SK-N-SH treated with all-trans-retinoic acid at 6 μM for 48 hours (cell line): ENCODE measurements around the gene SLC1A4.
A peak's percentile ranks its signal among the peaks of the same experiment; 100 is the strongest.
"Not testable (repeated sequence)": the region's sequence is repeated elsewhere in the genome, so short reads cannot be mapped to it uniquely, and the experiment has no call there.

Source experiments
- ATAC-seq: fragments of 200-7000 bp; cut with Tn5 transposase; 3 replicates; pipeline ENCODE4 v1.9.1; 2020; ENCODE audit warnings: mild to moderate bottlenecking, moderate library complexity
- ARNTL ChIP-seq: fragments of 450-650 bp; formaldehyde crosslinking; IDR thresholded peaks from 2 replicates; pipeline ENCODE4 v1.5.0; 2020; ENCODE audit warnings: low read depth, mild to moderate bottlenecking, moderate library complexity, borderline replicate concordance
- BACH2 ChIP-seq: fragments of 250-450 bp; sonication (Bioruptor Pico); IDR thresholded peaks from 2 replicates; pipeline ENCODE4 v1.9.0; 2021; ENCODE audit warnings: mild to moderate bottlenecking, borderline replicate concordance
- CSDC2 ChIP-seq: fragments of 250-450 bp; sonication (Bioruptor Pico); IDR thresholded peaks from 2 replicates; pipeline ENCODE4 v1.5.0; 2020; ENCODE audit warnings: mild to moderate bottlenecking, moderate library complexity
- CSRNP3 ChIP-seq: fragments of 250-450 bp; sonication (Bioruptor Pico); IDR thresholded peaks from 2 replicates; pipeline ENCODE4 v1.5.1; 2021; ENCODE audit warnings: mild to moderate bottlenecking, moderate library complexity
- ESRRG ChIP-seq: fragments of 250-450 bp; sonication (Bioruptor Pico); IDR thresholded peaks from 2 replicates; pipeline ENCODE4 v1.6.1; 2021; ENCODE audit warnings: mild to moderate bottlenecking
- GLIS3 ChIP-seq: fragments of 250-450 bp; sonication (Bioruptor Pico); IDR thresholded peaks from 2 replicates; pipeline ENCODE4 v1.5.0; 2020; ENCODE audit warnings: mild to moderate bottlenecking, moderate library complexity
- ISL1 ChIP-seq: fragments of 250-450 bp; sonication (Bioruptor Pico); IDR thresholded peaks from 2 replicates; pipeline ENCODE4 v2.1.2; 2022; ENCODE audit warnings: mild to moderate bottlenecking, moderate library complexity
- OSR1 ChIP-seq: fragments of 250-450 bp; sonication (Bioruptor Pico); IDR thresholded peaks from 2 replicates; pipeline ENCODE4 v1.8.0; 2022; ENCODE audit warnings: moderate library complexity, mild to moderate bottlenecking, inconsistent platforms
- PPARA ChIP-seq: fragments of 250-450 bp; sonication (Bioruptor Pico); IDR thresholded peaks from 2 replicates; pipeline ENCODE4 v1.5.0; 2020; ENCODE audit warnings: mild to moderate bottlenecking, borderline replicate concordance
- RARB ChIP-seq: fragments of 250-450 bp; sonication (Bioruptor Pico); IDR thresholded peaks from 2 replicates; pipeline ENCODE4 v1.8.0; 2021; ENCODE audit warnings: mild to moderate bottlenecking, moderate library complexity
- SNAI2 ChIP-seq: fragments of 250-450 bp; sonication (Bioruptor Pico); IDR thresholded peaks from 2 replicates; pipeline ENCODE4 v1.5.0; 2020; ENCODE audit warnings: mild to moderate bottlenecking, moderate library complexity
- TCF4 ChIP-seq: fragments of 250-450 bp; sonication (Bioruptor Pico); IDR thresholded peaks from 2 replicates; pipeline ENCODE4 v1.8.0; 2021; ENCODE audit warnings: mild to moderate bottlenecking, moderate library complexity, borderline replicate concordance
- TOX ChIP-seq: fragments of 250-450 bp; sonication (Bioruptor Pico); IDR thresholded peaks from 2 replicates; pipeline ENCODE4 v1.8.0; 2021; ENCODE audit warnings: mild to moderate bottlenecking, moderate library complexity, borderline replicate concordance
- ZC3H10 ChIP-seq: fragments of 250-450 bp; sonication (Bioruptor Pico); IDR thresholded peaks from 2 replicates; pipeline ENCODE4 v1.5.1; 2021; ENCODE audit warnings: mild to moderate bottlenecking, moderate library complexity
- ZFP3 ChIP-seq: fragments of 250-450 bp; sonication (Bioruptor Pico); IDR thresholded peaks from 2 replicates; pipeline ENCODE4 v1.5.0; 2020; ENCODE audit warnings: mild to moderate bottlenecking, moderate library complexity
- ZFP30 ChIP-seq: fragments of 450-650 bp; formaldehyde crosslinking; IDR thresholded peaks from 2 replicates; pipeline ENCODE4 v1.5.0; 2022; ENCODE audit warnings: mild to moderate bottlenecking, moderate library complexity
- ZNF565 ChIP-seq: fragments of 450-650 bp; formaldehyde crosslinking; conservative IDR thresholded peaks from 2 replicates; pipeline ENCODE4 v1.5.0; 2020; ENCODE audit warnings: low read depth, mild to moderate bottlenecking, moderate library complexity
- ZNF70 ChIP-seq: fragments of 450-650 bp; formaldehyde crosslinking; IDR thresholded peaks from 2 replicates; pipeline ENCODE4 v1.5.0; 2020; ENCODE audit warnings: mild to moderate bottlenecking, moderate library complexity
- ZNF8 ChIP-seq: fragments of 450-650 bp; formaldehyde crosslinking; IDR thresholded peaks from 2 replicates; pipeline ENCODE4 v1.5.0; 2020; ENCODE audit warnings: mild to moderate bottlenecking, moderate library complexity
- TF ChIP-seq, protein P1 (sequence below): fragments of 250-450 bp; sonication (Bioruptor Pico); IDR thresholded peaks from 2 replicates; pipeline ENCODE4 v1.5.0; 2020; ENCODE audit warnings: mild to moderate bottlenecking, moderate library complexity
- TF ChIP-seq, protein P2 (sequence below): fragments of 250-450 bp; sonication (Bioruptor Pico); IDR thresholded peaks from 2 replicates; pipeline ENCODE4 v1.5.1; 2020; ENCODE audit warnings: low read depth, mild to moderate bottlenecking, moderate library complexity

Gene SLC1A4

GRCh38 chr2:64996871-64997307 lies 7.7 kb downstream of the SLC1A4 start:
- peak; percentile 61; the same call in 2 of the 3 replicates for ATAC-seq
- TF ChIP-seq ZNF8: no peak
- TF ChIP-seq ISL1 (CRISPR knock-in tag): no peak
- no peak for TF ChIP-seq OSR1 (CRISPR knock-in tag)
- TF ChIP-seq ZNF565 (CRISPR knock-in tag): no peak
- TF ChIP-seq, all 23 proteins: peak for 0

GRCh38 chr2:64998658-64999061 lies 9.5 kb downstream of the SLC1A4 start:
- TF ChIP-seq ZFP30 (CRISPR knock-in tag) (no peak), ZNF565 (CRISPR knock-in tag) (no peak), TCF4 (CRISPR knock-in tag) (no peak), SNAI2 (no peak), CSDC2 (CRISPR knock-in tag) (no peak), ESRRG (CRISPR knock-in tag) (no peak), ZC3H10 (CRISPR knock-in tag) (no peak), ARNTL (CRISPR knock-in tag) (no peak), BACH2 (CRISPR knock-in tag) (no peak), ZNF8 (no peak), ZNF70 (CRISPR knock-in tag) (no peak), ZFP3 (CRISPR knock-in tag) (no peak)
- TF ChIP-seq, protein P1, sequence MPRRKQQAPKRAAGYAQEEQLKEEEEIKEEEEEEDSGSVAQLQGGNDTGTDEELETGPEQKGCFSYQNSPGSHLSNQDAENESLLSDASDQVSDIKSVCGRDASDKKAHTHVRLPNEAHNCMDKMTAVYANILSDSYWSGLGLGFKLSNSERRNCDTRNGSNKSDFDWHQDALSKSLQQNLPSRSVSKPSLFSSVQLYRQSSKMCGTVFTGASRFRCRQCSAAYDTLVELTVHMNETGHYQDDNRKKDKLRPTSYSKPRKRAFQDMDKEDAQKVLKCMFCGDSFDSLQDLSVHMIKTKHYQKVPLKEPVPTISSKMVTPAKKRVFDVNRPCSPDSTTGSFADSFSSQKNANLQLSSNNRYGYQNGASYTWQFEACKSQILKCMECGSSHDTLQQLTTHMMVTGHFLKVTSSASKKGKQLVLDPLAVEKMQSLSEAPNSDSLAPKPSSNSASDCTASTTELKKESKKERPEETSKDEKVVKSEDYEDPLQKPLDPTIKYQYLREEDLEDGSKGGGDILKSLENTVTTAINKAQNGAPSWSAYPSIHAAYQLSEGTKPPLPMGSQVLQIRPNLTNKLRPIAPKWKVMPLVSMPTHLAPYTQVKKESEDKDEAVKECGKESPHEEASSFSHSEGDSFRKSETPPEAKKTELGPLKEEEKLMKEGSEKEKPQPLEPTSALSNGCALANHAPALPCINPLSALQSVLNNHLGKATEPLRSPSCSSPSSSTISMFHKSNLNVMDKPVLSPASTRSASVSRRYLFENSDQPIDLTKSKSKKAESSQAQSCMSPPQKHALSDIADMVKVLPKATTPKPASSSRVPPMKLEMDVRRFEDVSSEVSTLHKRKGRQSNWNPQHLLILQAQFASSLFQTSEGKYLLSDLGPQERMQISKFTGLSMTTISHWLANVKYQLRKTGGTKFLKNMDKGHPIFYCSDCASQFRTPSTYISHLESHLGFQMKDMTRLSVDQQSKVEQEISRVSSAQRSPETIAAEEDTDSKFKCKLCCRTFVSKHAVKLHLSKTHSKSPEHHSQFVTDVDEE (CRISPR knock-in tag): no peak
- TF ChIP-seq, protein P2, sequence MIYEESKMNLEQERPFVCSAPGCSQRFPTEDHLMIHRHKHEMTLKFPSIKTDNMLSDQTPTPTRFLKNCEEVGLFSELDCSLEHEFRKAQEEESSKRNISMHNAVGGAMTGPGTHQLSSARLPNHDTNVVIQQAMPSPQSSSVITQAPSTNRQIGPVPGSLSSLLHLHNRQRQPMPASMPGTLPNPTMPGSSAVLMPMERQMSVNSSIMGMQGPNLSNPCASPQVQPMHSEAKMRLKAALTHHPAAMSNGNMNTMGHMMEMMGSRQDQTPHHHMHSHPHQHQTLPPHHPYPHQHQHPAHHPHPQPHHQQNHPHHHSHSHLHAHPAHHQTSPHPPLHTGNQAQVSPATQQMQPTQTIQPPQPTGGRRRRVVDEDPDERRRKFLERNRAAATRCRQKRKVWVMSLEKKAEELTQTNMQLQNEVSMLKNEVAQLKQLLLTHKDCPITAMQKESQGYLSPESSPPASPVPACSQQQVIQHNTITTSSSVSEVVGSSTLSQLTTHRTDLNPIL: no peak
- peak; percentile 39; the same call in 2 of the 3 replicates for ATAC-seq

DNA sequence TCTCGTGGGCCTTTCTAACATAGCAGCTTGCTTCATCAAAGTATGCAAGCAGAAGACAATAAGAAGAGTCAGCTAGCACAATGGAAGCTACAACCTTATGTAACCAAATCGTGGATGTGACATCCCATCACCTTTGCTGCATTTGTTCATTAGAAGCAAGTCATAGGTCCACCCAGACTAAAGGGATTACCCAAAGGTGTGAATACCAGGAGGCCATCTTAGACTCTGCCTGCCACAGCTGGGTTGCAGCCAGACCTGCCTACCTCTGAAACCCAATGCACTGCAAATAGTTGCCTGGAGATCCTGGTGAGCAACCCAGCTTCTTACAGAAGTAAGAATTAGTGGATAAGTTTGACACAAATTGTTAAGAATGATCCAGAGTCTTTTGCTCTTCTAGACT lies 10.6 kb downstream of the SLC1A4 start:
- TF ChIP-seq TOX (CRISPR knock-in tag): no peak
- TF ChIP-seq, protein P2: no peak
- no peak for TF ChIP-seq ISL1 (CRISPR knock-in tag)
- TF ChIP-seq BACH2 (CRISPR knock-in tag): no peak
- TF ChIP-seq OSR1 (CRISPR knock-in tag): no peak
- no peak for TF ChIP-seq ZFP3 (CRISPR knock-in tag)
- TF ChIP-seq, all 23 proteins: peak for 0

GRCh38 chr2:65000644-65001043 lies 11.4 kb downstream of the SLC1A4 start:
- ATAC-seq: no peak
- TF ChIP-seq TCF4 (CRISPR knock-in tag) (no peak; the same call in 1 of the 2 replicates), SNAI2 (no peak), ESRRG (CRISPR knock-in tag) (no peak), PPARA (CRISPR knock-in tag) (no peak), ZFP30 (CRISPR knock-in tag) (no peak), ZNF70 (CRISPR knock-in tag) (no peak), CSDC2 (CRISPR knock-in tag) (no peak), GLIS3 (CRISPR knock-in tag) (no peak)
- TF ChIP-seq, all 23 proteins: peak for 0

More for the DNA sequence above, 10.6 kb downstream of the SLC1A4 start:
- ATAC-seq: no peak

GRCh38 chr2:65003037-65003436 lies 13.8 kb downstream of the SLC1A4 start:
- ATAC-seq: no peak
- TF ChIP-seq ARNTL (CRISPR knock-in tag) (no peak), CSRNP3 (CRISPR knock-in tag) (no peak), TCF4 (CRISPR knock-in tag) (no peak), BACH2 (CRISPR knock-in tag) (no peak), CSDC2 (CRISPR knock-in tag) (no peak), ZFP30 (CRISPR knock-in tag) (no peak), ZFP3 (CRISPR knock-in tag) (no peak), GLIS3 (CRISPR knock-in tag) (no peak), ESRRG (CRISPR knock-in tag) (no peak), ZNF70 (CRISPR knock-in tag) (no peak), RARB (no peak)
- TF ChIP-seq, protein P1 (CRISPR knock-in tag): no peak

DNA sequence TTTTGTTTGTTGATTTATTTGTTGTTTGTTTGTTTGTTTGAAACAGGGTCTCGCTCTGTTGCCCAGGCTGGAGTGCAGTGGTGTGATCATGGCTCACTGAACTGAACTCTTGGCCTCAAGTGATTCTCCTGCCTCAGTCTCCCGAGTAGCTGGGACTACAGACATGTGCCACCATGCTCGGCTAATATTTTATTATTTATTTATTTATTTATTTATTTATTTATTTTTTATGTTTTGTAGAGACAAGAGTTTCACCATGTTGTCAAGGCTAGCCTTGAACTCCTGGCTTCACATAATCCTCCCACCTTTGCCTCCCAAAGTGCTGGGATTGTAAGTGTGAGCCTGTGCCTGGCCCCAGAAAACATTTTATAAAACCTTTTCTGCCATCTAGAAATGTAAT lies 15.0 kb downstream of the SLC1A4 start:
- not testable (repeated sequence) for ATAC-seq
